Upper lobe of right lung (tissue), 1 donor: ENCODE results near the gene CFAP100. TPM values are rescaled to one million over a fixed set of nuclear protein-coding genes. Genes with fewer than 3 reads are reported as not detected.

Experiments used
- ATAC-seq: fragments of 200-7000 bp; cut with Tn5 transposase; one replicate; pipeline ENCODE4 v1.9.1; 2020; ENCODE audit warnings: mild to moderate bottlenecking, moderate library complexity
- DNase-seq: peaks from one replicate; pipeline ENCODE4 v3.0.0-alpha.2; 2020
- H3K27ac ChIP-seq: fragments of 200-600 bp; one replicate; pipeline ENCODE4 v1.8.0; 2022
- H3K27me3 ChIP-seq: fragments of 200-600 bp; one replicate; pipeline ENCODE4 v1.8.0; 2022; ENCODE audit warnings: mild to moderate bottlenecking
- H3K36me3 ChIP-seq: fragments of 200-600 bp; one replicate; pipeline ENCODE4 v1.8.0; 2022
- H3K4me1 ChIP-seq: fragments of 200-600 bp; one replicate; pipeline ENCODE4 v1.8.0; 2022
- H3K4me3 ChIP-seq: fragments of 200-600 bp; one replicate; pipeline ENCODE4 v1.8.0; 2022; ENCODE audit warnings: mild to moderate bottlenecking
- H3K9me3 ChIP-seq: fragments of 200-600 bp; one replicate; pipeline ENCODE4 v1.8.0; 2022
- intact Hi-C: fragments of 100-400 bp; cut with DNase I; formaldehyde crosslinking; loops from one replicate; pipeline ENCODE4 v1.11.0; 2022
- total RNA-seq: library from RNA; stranded (reverse); fragmentation: NEBNext Ultra II Directional; extraction: Animal tissue kit (Norgen Biotek cat#: 25700); gene quantifications from one replicate; pipeline ENCODE4 v1.2.1, GENCODE V29; 2021
- TF ChIP-seq, protein P1 (sequence below): fragments of 200-600 bp; IDR thresholded peaks from one replicate; pipeline ENCODE4 v1.8.0; 2022; ENCODE audit warnings: antibody characterized with exemption
- donor health status: DM: no; HTN: yes; CAD: no; lungs with severe emphysema.

The CFAP100 gene
- total RNA-seq, 1 donor from 2014 or later = not detected

DNA sequence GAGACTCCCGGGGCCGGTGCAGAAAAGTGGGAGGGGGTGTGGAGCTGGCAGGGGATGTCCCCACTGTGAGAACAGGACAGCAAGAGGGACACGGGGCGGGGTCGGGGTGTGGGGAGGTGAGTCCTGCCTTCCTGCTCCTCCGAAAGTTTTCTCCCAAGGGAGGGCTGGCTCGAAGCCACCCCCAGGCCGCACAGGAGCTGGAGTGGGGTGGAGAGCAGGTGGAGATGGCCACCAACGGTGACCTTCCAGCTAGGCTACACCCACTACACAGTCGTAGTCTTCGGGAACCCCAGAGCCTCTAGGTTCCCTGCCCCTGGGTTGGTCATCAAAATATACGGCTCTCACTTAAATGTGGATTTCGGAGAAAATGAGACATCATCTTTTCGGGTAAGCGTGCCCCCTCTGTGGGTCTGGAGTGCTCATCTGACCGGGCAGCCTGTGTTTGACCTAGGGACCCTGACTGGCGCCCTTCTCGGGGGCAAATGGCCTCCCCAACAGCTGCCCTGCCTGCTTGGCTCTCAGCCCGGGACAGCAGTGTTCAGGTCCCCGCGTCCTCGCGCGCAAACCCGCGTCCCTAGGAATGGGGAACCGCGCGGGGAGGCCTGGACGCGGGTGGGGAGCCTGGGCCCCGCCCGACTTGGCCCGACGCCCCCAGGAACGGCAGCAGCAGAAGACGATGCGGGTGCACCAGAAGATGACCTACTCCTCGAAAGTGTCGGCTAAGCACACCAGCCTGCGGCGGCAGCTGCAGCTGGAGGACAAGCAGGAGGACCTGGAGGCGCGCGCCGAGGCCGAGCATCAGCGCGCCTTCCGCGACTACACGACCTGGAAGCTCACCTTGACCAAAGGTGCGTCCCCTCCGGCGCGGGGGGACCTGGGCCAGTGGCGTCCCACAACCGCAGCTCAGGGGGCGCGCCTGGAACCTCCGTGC is 21.2 kb downstream of the CFAP100 start:
- Histone ChIP-seq H3K4me1 (no peaks in the 10 kb centered on the region), H3K27ac (no peak overlapping the region), H3K27me3 (peaks cover 50% of the 10 kb centered on the region), H3K36me3 (no peaks in the 10 kb centered on the region), H3K4me3 (no peak overlapping the region), H3K9me3 (no peaks in the 10 kb centered on the region)
- peak; percentile 58 for DNase-seq
- no peak for ATAC-seq
- intact Hi-C loops = no loop called here
- TF ChIP-seq, protein P1, sequence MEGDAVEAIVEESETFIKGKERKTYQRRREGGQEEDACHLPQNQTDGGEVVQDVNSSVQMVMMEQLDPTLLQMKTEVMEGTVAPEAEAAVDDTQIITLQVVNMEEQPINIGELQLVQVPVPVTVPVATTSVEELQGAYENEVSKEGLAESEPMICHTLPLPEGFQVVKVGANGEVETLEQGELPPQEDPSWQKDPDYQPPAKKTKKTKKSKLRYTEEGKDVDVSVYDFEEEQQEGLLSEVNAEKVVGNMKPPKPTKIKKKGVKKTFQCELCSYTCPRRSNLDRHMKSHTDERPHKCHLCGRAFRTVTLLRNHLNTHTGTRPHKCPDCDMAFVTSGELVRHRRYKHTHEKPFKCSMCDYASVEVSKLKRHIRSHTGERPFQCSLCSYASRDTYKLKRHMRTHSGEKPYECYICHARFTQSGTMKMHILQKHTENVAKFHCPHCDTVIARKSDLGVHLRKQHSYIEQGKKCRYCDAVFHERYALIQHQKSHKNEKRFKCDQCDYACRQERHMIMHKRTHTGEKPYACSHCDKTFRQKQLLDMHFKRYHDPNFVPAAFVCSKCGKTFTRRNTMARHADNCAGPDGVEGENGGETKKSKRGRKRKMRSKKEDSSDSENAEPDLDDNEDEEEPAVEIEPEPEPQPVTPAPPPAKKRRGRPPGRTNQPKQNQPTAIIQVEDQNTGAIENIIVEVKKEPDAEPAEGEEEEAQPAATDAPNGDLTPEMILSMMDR = no peak

DNA sequence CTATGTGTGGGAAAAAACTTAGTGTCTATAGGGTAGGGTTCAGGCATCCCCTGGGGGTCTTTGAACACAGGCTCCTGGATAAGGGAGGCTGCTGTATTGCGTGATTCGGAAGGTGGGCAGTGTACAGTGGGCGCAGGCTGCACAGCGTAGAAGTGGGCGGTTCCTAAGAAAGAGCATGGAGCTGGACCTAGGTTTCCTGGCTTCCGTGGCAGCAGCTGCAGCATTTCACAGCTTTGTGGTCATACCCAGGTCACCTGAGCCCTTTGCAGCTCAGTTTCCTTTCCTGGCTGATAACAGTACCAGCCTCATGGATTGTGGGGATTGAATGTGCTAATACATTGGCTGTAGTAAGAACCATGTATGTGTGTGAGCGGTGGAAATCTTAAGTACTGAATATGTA is 22.2 kb downstream of the CFAP100 start:
- TF ChIP-seq, protein P1 = no peak
- DNase-seq = no peak
- H3K9me3 ChIP-seq = no peaks in the 10 kb centered on the region
- H3K27me3 ChIP-seq = peaks cover 50% of the 10 kb centered on the region
- H3K4me1 ChIP-seq = no peaks in the 10 kb centered on the region
- no peak overlapping the region for H3K27ac ChIP-seq
- intact Hi-C loops = no loop called here
- ATAC-seq = no peak
- no peak overlapping the region for H3K4me3 ChIP-seq
- no peaks in the 10 kb centered on the region for H3K36me3 ChIP-seq

DNA sequence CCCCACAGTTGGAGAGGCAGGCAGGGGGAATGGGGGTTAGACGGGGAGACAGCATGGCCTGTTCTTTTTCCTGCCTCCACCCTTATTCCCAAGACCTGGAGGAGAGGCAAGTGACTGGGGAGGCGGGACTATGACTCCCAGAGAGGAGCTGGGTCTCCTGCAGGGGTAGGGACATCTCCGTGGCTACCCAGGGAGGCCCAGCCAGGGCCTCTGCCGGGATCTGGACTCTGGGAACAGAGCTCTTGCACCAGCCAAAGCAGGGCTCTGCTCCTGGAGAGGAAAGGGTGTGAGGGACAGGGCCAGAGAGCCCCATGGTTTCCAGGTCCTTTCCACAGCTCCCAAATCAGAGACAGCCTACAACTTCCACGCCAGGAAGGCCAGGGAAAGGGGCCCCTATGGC is 22.8 kb downstream of the CFAP100 start:
- peak; percentile 56 for DNase-seq
- Histone ChIP-seq H3K27ac (no peak overlapping the region), H3K36me3 (no peaks in the 10 kb centered on the region), H3K4me3 (no peak overlapping the region), H3K9me3 (no peaks in the 10 kb centered on the region), H3K4me1 (no peaks in the 10 kb centered on the region), H3K27me3 (peaks cover 50% of the 10 kb centered on the region)
- intact Hi-C loops = no loop called here
- ATAC-seq = no peak
- TF ChIP-seq, protein P1 = no peak

DNA sequence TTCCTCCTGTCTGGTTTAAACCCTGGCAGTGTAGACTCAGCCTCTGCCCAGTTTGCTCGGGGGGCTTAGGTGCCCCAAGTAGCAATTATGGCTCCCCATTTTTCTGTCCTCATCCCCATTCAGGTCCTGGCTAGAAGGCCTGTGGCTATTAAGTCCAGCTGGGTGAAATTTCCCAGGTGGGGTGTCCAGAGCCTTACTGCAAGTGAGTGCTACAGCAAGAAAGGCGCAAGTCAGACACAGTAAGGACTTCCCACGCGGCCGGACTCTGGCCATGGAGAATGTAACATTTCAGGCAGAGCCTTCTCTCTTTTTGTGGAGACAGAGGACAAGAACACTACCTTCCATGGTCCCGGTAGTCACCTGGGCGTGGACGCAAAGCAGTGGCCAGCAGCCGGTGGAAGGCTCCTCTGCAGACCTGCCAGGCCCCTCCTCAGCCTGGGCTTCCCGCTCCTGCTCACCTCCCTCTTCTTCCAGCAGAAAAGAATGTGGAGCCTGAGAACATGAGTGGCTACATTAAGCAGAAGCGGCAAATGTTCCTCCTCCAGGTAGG is 23.3 kb downstream of the CFAP100 start:
- ATAC-seq = no peak
- peaks cover 50% of the 10 kb centered on the region for H3K27me3 ChIP-seq
- no peaks in the 10 kb centered on the region for H3K36me3 ChIP-seq
- H3K4me3 ChIP-seq = no peak overlapping the region
- no peak for DNase-seq
- H3K4me1 ChIP-seq = no peaks in the 10 kb centered on the region
- intact Hi-C loops = no loop called here
- no peak overlapping the region for H3K27ac ChIP-seq
- TF ChIP-seq, protein P1 = no peak
- H3K9me3 ChIP-seq = no peaks in the 10 kb centered on the region

DNA sequence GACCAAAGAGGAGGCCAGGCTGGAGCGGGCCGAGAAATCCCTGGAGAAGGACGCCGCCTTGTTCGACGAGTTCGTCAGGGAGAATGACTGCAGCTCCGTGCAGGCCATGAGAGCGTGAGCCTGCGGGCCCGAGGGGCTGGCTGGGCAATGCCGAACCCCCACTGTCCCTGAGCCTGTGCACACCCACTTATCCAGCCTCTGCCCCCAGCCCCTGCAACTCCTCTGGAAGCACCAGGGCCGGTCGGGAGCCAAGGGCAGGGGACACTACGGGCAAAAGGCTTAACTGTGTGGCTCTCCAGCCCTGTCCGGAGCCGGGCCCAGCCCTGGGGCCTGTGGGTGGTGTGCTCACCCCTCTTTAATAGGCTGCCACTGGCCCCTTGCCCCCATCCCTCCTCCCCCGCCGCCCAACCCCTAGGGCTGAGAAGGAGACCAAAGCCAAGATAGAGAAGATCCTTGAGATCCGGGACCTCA is 24.0 kb downstream of the CFAP100 start:
- Histone ChIP-seq H3K27ac (no peak overlapping the region), H3K4me1 (no peaks in the 10 kb centered on the region), H3K9me3 (no peaks in the 10 kb centered on the region), H3K4me3 (no peak overlapping the region), H3K27me3 (peaks cover 50% of the 10 kb centered on the region), H3K36me3 (no peaks in the 10 kb centered on the region)
- ATAC-seq (no peak), DNase-seq (peak; percentile 58)
- intact Hi-C loops = no loop called here
- TF ChIP-seq, protein P1 = no peak
